Measurements from ENCODE around the gene YEATS4.
A peak's percentile ranks its signal among the peaks of the same experiment; 100 is the strongest.

The YEATS4 gene

GRCh38 chr12:69337311-69338090 lies 22.0 kb upstream of the YEATS4 start:
- no peak for TF ChIP-seq CTCF (IDR thresholded peaks at IDR 0.05)
- H3K27ac ChIP-seq, result peak overlapping the region in 1 of 2 donors; percentile 3
- DNase-seq (ENCODE audit: low spot score), result no peak

GRCh38 chr12:69338120-69338859 lies 21.3 kb upstream of the YEATS4 start:
- Histone ChIP-seq H3K27ac (no peak overlapping the region), H3K4me3 (no peak overlapping the region)
- DNase-seq (ENCODE audit: low spot score), result no peak
- no peak for TF ChIP-seq CTCF (IDR thresholded peaks at IDR 0.05)

More at GRCh38 chr12:69337311-69338090, 22.0 kb upstream of the YEATS4 start:
- H3K4me3 ChIP-seq, result no peak overlapping the region

GRCh38 chr12:69338936-69339335 lies 20.6 kb upstream of the YEATS4 start:
- Histone ChIP-seq H3K4me3 (no peak overlapping the region), H3K27ac (no peak overlapping the region)
- DNase-seq (ENCODE audit: low spot score), result no peak
- TF ChIP-seq CTCF (IDR thresholded peaks at IDR 0.05), result no peak

- no peak for DNase-seq (ENCODE audit: low spot score)
- no peak overlapping the region for H3K27ac ChIP-seq
- no peak for TF ChIP-seq CTCF (IDR thresholded peaks at IDR 0.05)
- no peak overlapping the region for H3K4me3 ChIP-seq
Measured at GRCh38 chr12:69339999-69340398, 19.5 kb upstream of the YEATS4 start.

GRCh38 chr12:69341328-69341727 lies 18.2 kb upstream of the YEATS4 start:
- Histone ChIP-seq H3K27ac (no peak overlapping the region), H3K4me3 (no peak overlapping the region)
- DNase-seq (ENCODE audit: low spot score), result no peak
- no peak for TF ChIP-seq CTCF (IDR thresholded peaks at IDR 0.05)

- Histone ChIP-seq H3K27ac (no peak overlapping the region), H3K4me3 (no peak overlapping the region)
- DNase-seq (ENCODE audit: low spot score), result no peak
- no peak for TF ChIP-seq CTCF (IDR thresholded peaks at IDR 0.05)
Measured at GRCh38 chr12:69342421-69342820, 17.1 kb upstream of the YEATS4 start.

All from coronary artery (tissue), 2 donors.